HG03159 (cell line): ENCODE results near the gene FHOD3.

ENCODE experiments used
- ATAC-seq: cut with Tn5 transposase; IDR thresholded peaks from one replicate; pipeline ENCODE4 v1.9.1; 2021; ENCODE audit warnings: mild to moderate bottlenecking, moderate library complexity; ENCODE audit not compliant: unreplicated experiment

FHOD3 gene

DNA sequence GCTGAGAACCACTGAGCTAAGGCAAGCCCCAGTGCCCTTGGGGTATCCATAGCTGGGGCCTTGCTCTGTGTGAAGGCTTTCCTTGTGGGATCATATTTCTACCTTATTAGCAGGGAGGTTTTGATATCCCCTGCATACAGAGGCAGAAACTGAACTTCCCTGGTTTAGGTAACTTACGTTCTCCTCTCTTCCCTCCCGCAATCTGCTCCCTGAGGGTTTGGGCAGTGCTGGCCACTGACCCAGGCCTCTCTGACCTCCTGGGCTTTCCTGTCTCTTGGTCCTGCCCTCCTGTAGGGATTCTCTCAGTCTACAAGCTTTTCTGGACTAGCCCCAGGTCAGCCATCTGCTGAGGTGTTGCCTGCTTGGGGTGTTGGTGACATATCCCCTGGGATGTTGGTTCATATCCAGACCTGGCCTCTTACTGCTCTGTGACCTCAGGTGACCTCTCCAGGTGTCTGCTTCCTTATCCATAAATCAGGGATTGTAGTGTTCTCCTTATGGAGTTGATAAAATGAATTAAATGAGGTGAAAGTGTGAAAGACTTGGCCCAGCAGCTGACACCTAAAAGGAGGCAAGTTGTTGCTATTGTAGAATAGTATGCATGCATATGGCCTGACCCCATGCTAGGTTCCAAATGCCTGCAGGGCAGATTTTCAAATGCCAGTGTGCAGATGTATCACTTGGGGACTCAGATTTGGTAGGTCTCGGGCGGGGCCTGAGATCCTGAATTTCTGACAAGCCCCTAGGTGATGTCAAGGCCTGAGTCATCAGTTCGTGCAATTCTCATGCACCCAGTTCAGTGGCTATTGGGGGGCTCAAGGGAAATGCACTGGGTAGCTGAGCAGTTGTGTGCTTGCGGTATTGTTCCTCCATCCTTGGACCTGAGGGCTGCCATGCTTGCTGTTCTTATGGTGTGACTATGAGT is 106.6 kb downstream of the FHOD3 start:
- ATAC-seq = no peak

DNA sequence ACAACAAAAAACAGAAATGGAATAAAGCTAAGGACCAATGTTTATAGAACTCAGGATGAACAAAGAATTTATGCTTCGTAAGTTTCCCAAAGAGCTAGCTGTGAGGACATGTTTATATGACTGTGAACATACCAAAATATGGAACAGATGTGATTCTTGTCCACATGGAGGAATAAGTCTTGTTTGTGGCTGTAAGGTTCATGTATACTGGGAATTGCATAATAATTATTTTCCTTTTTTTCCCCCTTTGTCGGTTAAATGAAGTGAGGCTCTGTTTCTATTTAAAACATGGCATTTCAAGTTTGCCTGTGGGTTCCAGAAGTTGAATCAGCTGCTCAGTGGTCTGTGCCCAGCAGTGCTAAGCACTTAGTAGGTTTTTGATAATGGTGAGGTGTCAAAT is 108.1 kb downstream of the FHOD3 start:
- no peak for ATAC-seq

DNA sequence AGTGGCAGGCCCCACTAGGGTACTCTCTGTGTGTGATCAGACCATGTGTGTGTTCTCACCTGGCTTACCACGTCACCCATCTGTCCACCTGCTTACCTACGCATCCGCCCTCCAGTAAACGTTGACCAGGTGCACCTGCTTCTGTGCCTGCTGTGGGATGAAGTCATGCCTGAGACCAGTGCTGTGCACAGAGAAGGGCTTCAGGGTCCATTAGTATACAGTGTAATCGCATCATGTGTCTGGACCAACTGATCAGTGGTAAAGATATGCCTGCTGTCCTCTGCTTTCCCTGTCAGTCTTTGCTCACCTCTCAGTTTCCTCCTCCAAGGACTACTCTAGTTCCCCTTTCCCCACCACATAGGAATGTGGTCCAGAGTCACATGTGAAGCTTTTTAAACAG is 109.3 kb downstream of the FHOD3 start:
- ATAC-seq = no peak

DNA sequence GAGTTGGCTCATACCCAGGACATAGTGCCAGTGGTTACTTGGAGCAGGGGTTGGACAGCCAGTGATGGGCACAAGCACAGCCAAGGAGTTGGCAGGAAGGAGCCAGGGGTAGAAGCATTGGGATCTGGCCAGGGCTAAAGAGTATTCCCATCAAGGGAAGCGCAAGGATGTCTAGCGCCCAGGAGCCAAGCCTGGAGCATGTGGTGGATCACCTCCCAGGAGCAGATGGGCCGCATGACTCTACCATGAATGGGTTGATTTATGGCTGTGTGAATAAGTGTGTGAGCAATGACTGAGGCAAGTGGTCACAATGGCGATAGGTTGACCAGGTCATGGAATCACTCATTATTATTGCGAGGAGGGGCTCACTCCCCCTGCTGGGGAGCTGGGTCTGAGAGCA is 111.1 kb downstream of the FHOD3 start:
- no peak for ATAC-seq

DNA sequence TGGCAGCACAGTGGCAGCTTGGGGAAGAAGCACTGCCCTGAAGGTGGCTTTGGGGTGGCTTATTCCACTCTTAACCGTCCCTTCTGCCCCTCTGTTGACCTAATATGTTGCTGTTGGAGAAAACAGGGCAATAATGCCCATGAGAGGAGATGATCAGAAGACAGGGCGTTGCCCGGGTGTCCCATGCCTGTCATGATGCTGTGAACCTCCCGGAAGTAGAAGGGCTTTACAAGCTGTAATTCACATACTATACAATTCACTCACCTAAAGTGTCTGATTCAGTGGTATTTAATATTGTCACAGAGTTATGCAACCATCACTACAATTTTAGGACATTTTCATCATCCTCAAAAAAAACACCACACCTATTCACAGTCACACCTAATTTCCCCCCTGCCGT is 112.3 kb downstream of the FHOD3 start:
- no peak for ATAC-seq

DNA sequence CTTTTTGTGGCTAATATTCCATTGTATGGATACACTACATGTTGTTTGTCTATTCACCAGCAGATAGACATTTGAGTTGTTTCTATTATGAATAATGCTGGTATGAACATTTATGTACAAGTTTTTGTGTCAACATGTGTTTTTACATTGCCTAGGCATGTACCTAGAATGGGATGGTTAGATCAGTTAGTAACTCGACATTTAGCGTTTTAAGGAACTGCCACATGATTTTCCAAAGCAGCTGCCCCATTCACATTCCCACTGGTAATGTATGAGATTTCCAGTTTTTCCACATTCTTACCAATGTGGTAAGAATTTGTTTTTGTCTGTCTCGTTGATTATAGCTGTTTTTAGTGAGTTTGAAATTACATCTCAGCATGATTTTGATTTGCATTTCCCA is 112.8 kb downstream of the FHOD3 start:
- ATAC-seq = no peak

DNA sequence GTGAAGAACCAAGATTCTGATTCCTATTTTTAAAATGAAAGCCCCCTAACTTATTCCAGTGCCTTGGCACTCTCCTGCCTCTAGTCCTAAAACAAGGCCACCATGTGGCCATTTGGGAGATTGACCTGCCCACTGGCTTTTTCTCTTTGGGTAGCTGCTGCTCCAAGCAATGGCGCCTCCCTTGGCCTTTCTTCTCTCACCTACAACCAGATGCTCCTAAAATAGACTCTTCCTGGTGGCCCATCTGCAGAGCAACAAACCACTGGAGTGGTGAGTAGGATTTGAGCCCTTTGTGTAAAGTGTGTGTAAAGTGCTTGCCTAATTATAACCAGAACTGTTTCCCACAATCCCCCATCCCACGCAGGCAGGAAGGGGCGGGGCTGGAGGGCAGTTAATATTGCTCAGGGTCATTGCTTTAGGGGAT is 114.2 kb downstream of the FHOD3 start:
- no peak for ATAC-seq

DNA sequence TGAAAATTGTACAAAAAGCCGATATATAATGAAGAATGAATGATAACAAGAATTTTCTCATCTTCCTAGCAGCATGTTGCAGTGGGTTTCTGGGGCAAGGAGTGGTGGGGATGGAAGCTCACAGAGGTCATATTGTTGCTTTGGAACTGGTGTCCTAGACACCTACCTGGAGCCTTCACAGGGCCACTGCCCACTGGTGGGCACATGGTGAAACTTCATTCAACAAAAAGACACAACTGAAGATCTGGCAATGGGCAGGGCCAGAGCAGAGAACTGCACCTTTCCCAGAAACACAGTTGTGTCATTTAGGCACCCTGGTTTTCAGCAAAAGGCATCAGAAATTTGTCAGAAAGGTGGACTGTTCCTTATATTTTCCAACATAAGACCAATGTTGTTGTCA is 115.3 kb downstream of the FHOD3 start:
- ATAC-seq = no peak

DNA sequence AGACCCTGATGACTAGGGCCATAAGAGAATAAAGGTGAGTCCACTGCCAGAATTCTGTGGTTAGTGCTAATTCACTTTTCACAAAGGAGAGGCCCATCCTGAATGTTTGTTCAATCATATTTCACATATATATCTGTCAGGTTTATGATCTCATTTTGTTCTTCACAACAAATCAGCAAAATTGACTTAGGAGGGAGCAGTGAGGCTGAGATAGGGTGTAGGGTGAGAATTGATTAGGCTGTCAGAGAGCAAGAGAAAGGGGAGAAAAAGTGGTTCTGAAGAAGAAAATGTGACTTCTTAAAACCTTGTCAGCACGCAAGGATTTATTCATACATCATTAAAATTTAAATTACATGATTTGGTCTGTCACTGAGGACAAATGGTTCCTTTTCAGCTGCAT is 117.7 kb downstream of the FHOD3 start:
- no peak for ATAC-seq

DNA sequence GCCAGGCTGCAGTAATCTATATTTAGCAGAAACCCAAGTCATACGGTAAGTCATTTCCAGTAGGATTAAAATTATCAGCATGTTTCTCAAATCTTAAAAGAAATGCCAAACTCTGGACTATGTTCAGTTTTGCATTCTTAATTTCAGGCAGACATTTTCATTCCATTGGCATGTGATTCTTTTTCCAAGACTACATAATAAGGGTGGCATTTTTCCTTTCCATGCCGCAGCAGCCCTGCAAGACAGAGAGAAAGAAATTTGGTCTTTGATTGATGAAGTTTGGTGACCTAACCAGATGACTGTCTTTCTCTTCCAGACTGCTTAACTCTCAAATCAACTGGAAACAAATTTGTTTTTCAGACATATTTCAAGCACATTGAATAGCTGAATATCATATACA is 118.1 kb downstream of the FHOD3 start:
- ATAC-seq = no peak

DNA sequence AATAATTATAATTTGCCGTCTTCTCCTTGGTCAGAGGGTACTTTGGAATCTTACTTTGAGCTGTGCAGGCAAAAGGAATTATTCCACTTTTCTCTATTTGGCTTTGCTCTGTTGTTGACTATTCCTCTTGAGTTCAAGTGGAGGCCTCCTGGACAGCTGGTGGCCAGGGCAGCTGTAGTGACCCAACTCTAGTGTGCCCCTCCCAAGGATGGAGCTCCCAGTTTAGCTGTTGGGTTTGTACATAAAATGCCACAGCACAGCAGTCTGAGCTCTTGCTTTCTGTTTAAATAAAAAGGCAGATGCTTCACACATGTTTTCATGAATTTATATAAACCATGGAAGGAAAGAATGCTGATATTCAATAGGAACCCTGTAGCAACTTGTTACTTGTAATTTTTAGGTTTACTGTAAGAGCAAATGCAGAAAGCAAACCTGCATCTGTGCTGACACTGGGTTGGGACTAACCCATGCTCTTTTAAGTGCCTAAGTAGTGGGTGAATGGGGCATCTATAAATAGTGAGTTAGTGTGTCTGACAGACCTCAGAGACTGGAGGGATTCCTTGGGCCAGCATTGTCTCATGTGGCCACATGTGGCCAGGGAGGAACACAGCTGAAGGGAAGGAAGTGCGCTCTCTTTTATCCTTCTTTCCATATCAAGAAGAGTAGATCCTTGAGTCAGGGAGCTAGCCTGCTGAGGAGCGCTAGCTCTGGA is 121.8 kb downstream of the FHOD3 start:
- no peak for ATAC-seq

DNA sequence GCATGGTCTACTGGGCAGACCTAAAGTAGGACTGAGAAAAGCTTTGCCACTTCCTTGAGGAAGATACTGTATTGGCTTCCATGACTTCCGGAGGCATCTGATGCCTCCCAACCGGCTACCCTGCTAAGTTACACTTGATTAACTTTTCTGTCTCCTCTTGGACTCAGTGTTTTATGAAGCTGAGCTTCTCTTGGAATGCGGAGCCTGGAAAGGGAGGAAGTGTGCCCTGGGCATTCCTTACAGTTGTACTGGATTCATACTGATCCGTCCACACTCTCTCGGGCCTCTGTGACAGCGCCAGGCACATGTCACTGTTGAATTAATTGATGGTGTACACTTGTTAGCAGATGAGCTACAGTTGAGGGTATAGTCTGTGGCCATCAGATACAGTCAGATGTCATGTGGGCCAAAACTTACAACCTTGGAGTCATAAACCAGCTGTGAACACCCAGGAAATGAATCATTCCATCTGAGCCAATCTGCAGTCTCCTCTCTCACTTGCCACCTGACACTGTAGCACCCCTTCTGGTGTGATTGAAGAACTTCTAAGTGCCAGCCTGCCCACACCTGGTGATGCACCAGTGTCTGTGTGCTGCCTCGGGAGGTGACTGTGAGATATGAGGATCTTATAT is 122.5 kb downstream of the FHOD3 start:
- peak; percentile 74 for ATAC-seq

DNA sequence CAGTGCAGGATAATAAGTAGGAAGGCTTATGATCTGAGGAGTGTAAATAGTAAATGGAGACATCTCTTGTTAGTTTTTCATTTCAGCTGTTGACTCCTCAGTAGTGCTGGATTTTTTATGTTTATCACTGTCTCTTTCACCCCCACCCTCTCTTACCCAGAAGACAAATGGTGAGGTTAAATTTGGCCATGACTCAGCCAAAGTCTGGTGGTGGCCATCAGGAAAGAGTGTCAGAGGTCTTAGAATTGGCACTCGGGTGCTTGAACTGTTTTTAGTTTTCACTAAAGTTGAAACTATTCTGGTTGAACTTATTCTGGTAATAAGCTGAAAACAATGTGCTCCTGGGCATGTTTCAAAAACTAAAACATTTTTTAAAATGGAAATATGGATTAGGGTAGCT is 123.3 kb downstream of the FHOD3 start:
- ATAC-seq = no peak

DNA sequence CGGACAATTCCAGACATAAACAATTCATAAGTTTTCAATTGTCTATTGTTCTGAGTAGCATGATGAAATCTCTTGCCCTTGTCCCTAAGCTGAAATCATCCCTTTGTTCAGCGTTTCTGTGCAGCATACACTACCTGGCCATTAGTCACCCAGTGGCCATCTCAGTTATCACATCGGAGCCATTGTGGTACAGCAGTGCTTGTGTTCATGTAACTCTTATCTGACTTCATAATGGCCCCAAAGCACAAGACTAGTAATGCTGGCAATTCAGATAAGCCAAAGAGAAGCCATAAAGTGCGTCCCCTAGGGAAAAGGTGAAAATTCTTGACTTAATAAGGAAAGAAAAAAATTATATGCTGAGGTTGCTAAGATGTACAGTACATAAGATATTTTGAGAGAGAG is 127.2 kb downstream of the FHOD3 start:
- no peak for ATAC-seq

DNA sequence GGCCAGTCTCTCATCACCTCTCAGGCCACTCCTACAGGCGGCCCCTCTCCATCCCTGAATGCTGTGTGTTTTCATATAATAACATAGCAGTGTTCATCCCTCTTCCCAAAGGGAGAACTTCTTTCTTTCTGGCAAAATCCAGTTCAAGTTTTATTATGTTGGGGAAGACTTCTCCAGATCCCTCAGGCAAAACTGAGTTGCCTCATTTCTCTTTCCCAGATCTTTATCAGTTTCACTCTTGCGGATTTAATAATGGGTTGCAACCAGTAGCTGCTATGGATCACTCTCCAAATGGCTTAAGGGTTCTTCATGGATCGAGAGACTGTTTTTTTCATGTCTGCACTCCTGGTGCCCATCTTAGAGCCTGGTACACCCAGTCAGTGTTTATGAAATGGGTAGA is 129.9 kb downstream of the FHOD3 start:
- no peak for ATAC-seq

DNA sequence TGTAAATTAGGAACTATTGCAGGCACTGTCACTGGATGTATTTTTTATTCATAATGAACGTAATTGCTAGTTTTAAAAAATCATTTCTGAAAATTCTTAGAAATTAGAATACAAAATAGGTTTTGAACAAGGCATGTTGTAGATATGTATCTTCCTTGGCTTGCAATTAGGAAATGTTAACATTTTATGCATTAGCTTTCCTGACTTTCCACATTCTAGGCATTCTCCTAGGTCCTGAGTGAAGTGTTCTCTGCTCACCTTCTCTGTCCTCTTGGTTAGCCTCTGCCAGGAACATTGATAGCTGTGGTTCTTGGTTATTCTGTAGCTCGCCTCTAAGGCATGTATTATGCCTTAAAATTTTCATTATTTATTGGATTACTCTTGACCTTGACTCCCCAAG is 130.3 kb downstream of the FHOD3 start:
- ATAC-seq = no peak

DNA sequence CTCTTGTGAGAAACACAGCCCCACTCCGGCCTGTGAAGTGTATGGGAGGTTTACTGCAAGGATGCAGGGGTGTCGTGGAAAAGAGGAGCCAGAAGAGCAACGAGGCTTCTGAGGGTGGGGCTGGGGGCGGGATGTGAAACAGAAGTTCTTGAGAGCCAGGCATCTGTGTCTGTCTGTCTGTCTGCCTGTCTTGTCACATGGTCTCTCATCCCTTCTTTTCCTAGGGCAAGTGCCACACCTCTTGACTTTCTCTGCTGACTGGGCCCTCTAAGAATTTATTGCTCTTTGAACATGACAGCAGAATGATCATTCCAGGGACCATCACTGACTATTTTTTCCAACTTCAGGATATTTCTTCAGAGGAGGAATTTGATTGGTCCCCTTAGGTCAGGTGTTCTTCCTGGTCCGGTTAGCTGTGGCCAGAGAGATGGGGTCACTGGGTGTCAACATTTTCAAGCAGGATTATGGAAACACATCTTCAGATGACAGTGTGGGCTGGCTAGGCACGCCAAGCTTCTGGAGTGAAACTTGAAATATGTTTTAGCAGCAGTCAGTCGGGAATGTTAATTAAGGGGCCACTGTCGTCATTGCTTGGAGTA is 131.0 kb downstream of the FHOD3 start:
- no peak for ATAC-seq

DNA sequence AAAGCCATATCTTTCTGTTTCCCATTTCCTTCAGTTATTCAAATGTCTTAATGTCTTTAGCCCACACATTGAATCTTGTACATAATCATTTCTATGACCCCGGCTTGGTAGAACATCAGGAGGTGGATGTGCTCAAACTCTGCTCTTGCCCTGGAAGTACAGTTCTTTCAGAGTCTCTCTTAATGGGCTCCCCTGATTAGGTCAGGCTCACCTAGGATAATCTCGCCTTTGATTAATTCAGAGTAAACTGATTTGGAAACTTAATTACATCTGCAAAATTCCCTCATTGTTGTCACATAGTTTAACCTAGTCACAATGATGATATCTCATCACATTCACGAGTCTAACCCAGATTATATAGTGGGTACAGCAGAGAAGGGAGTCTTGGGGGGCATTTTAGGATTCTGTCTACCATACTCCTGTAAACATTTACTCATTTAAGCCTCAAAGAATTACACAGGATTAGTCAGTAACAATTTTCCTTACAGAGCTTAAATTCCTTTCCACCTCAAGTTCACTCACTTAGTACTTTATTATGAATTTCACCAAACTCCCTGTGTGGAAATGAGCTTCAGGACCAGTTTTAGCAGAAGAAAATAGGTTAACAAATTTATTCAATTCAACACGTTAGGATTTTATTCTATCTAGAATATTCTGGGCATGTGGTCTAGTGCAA is 135.5 kb downstream of the FHOD3 start:
- no peak for ATAC-seq

DNA sequence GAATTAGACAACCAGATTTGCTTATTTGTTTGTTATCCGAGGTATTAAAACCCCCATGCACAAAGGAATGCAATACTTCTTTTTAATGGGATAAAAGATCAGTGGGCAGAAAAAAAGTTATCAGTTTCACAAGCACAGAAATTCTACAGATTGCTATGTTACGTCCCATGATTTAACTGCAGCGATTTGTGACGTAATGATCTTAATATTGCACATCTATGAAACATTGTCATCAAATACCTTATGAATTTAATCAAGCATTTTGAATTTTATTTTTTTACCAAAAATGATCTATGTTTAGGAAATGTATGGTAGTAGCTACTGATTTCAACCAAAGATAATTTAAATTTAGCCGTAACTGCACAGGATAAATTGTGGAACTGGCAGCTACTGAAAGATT is 138.9 kb downstream of the FHOD3 start:
- ATAC-seq = no peak

DNA sequence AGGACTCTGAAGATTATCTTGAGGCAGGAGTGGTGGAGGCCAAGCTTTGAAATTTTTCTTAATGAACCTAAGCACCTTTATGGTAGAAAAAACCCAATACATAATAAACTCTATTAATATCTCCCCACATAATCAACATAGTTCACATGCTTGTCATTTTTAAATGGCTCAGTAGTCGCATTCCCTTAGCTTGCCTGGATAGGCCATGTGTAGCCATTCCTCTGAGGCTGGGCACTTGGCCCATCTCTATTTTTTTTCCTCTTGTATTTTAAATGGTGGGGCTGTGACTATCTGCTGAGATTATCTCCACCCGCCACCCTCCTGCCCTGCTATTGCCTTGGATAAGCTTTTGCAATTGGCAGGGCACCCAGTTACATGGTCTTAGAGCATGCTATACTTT is 143.1 kb downstream of the FHOD3 start:
- ATAC-seq = no peak
